Omental fat pad (tissue), 4 donors: ENCODE data around the gene BDH1. TPM values are rescaled to one million over a fixed set of nuclear protein-coding genes. Genes with fewer than 3 reads are reported as not detected.

Experiments used
- ATAC-seq: fragments of 150-250 bp; one replicate; pipeline ENCODE4 v1.9.1; 2016; ENCODE audit warnings: mild to moderate bottlenecking, moderate library complexity; ENCODE audit not compliant: low FRiP score
- DNase-seq: peaks from one replicate; pipeline ENCODE4 v3.0.0-alpha.2; 2019; ENCODE audit warnings: low spot score
- CTCF ChIP-seq, 3 donors: fragments of 450-650 bp; IDR thresholded peaks; one replicate each; pipeline ENCODE4 v1.5.1; 2016 to 2017; ENCODE audit warnings: antibody characterized with exemption in 3 of 3, mild to moderate bottlenecking in 3 of 3, moderate library complexity in 2 of 3
- total RNA-seq, 4 donors: library from RNA; depleted of rRNA; stranded (reverse); fragments of >200 nt; gene quantifications; one replicate each; pipeline ENCODE4 v1.1.0, GENCODE V29; 2016

BDH1 gene
- total RNA-seq, 4 donors from 2014 or later, result 11.9 to 24.9 (median 16.1) TPM

GRCh38 chr3:197495999-197496745 is 59.6 kb downstream of the BDH1 start:
- DNase-seq (no peak), ATAC-seq (no peak)
- TF ChIP-seq CTCF (IDR thresholded peaks at IDR 0.05), result no peak

- ATAC-seq (no peak), DNase-seq (no peak)
- no peak for TF ChIP-seq CTCF (IDR thresholded peaks at IDR 0.05)
Measured at GRCh38 chr3:197495499-197495898, 60.3 kb downstream of the BDH1 start.

GRCh38 chr3:197495059-197495455 is 60.7 kb downstream of the BDH1 start:
- ATAC-seq (peak; percentile 5), DNase-seq (no peak)
- TF ChIP-seq CTCF (IDR thresholded peaks at IDR 0.05), result no peak

DNA sequence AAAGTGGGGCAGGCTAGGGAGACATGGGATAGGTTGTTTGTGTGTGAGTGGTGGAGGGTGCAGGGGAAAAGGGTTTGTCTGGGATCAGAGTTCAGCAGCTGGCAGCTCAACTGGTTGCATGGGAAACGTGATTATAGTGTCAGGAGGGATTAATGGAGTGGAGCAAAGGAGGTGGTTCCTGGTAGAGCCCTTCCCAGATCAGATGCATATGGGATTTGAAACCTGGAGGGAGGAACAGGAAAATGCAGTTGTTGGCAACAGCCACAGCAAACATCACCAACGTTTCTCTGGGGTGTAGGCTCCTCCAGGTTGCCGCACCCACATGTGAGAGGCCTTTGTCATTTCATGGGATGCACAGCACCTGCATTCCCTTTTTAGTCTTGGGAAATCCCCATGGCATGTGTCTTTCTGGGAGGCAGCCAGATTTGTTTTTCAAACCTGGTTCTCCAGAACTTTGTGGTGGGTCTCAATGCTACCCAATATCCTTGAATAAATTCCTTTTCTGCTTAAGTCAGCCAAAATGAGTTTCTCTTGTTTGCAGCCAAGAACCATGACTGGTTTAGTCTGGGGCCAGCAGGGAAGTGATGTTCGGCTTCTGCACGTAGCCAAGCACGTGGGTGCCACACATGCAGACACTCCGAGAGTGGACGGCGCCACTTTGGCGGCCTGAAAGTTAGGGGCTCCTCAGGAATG is 61.3 kb downstream of the BDH1 start:
- ATAC-seq (peak; percentile 30), DNase-seq (no peak)
- no peak for TF ChIP-seq CTCF (IDR thresholded peaks at IDR 0.05)

GRCh38 chr3:197493049-197493448 is 62.7 kb downstream of the BDH1 start:
- DNase-seq (no peak), ATAC-seq (no peak)
- TF ChIP-seq CTCF (IDR thresholded peaks at IDR 0.05), result no peak

GRCh38 chr3:197491923-197492664 is 63.7 kb downstream of the BDH1 start:
- TF ChIP-seq CTCF (IDR thresholded peaks at IDR 0.05), result no peak
- ATAC-seq, result no peak

More at GRCh38 chr3:197491923-197492664, 63.7 kb downstream of the BDH1 start:
- no peak for DNase-seq
